Keratinocyte (primary cell): ENCODE data around the gene CCDC170.

Experiments used
- CTCF ChIP-seq, 3 experiments: IDR thresholded peaks in 1 of 3; conservative IDR thresholded peaks in 1 of 3; optimal IDR thresholded peaks in 1 of 3; 2 replicates in 2 of 3; 3 replicates in 1 of 3; pipeline versions ENCODE3 to v1.5.1; 2011; ENCODE audit warnings: low read length in 3 of 3, mild to moderate bottlenecking in 3 of 3, moderate library complexity in 2 of 3, control low read depth in 1 of 3, inconsistent platforms in 1 of 3; ENCODE audit not compliant: insufficient read depth in 2 of 3; ENCODE audit errors: extremely low read depth in 1 of 3
- EZH2 ChIP-seq: IDR thresholded peaks from one replicate; pipeline ENCODE4 v1.6.1; 2012; ENCODE audit warnings: inconsistent platforms, mild to moderate bottlenecking, low read length, moderate library complexity

GRCh38 chr6:151633526-151634335, 139.9 kb downstream of the CCDC170 start:
- TF ChIP-seq EZH2 (no peak), CTCF (optimal IDR thresholded peaks at IDR 0.05 in 1 of 3, IDR thresholded peaks at IDR 0.05 in 1 of 3, conservative IDR thresholded peaks at IDR 0.05 in 1 of 3; ENCODE audit: extremely low read depth in 1 of 3, insufficient read depth in 2 of 3, low read length in 3 of 3) (no peak)
